Right kidney (tissue), 9 donors: ENCODE measurements around the gene CNDP1.
"Not testable (repeated sequence)": the region's sequence is repeated elsewhere in the genome, so short reads cannot be mapped to it uniquely, and the experiment has no call there.

Source experiments
- DNase-seq: peaks from one replicate; pipeline ENCODE4 v3.0.0-alpha.2; 2016
- long read RNA-seq, 8 donors: transcript quantifications; one replicate each; lab custom pipeline, GENCODE V29; 2026

CNDP1 gene
- long read RNA-seq, donor 1, partial matches to known transcripts, result 0 of 1 reads
- long read RNA-seq, donor 1, other reads (novel, unspliced or antisense), result 0 of 1 reads
- long read RNA-seq, donor 2, result 0 reads
- long read RNA-seq, donor 3, result 0 reads
- long read RNA-seq, donor 4, result 0 reads
- long read RNA-seq, donor 5, result 0 reads
- long read RNA-seq, donor 6, result 0 reads
- long read RNA-seq, donor 7, result 0 reads
- long read RNA-seq, donor 8, result 0 reads

DNA sequence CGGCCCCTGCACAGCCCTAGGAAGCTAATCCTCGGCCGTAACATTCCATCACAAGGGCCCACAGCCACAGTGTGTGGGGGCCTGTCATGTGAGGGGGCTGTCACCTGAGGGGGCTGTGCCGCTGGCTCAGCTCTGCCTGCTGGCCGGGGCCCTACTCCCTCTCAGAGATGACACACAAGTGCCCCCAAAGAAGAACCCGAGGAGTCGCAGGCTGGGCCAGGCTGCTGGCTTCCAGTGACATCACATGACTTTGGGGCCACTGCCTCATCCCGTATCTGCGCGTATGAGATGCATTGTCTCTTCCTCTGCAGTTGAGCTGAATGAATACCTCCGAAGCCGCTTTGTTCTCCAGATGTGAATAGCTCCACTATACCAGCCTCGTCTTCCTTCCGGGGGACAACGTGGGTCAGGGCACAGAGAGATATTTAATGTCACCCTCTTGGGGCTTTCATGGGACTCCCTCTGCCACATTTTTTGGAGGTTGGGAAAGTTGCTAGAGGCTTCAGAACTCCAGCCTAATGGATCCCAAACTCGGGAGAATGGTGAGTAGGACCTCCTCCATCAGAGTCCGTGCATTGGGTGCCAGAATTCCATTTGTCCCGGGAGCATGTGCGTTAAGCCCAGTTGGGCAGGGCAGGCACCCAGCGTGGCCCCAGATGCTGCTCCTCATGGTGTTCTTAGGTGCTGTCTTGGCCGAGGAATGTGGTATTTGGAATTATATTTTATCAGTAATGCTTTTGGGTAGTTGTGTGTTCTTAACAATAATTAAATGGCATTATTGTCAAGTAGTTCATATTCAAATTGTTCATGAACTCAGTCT is at the start of gene CNDP1:
TSS of gene CNDP1 (plus strand) at position 351 of the 820 bp plus-strand sequence. CDS start at position 519, 168 bp downstream.
- no peak for DNase-seq

DNA sequence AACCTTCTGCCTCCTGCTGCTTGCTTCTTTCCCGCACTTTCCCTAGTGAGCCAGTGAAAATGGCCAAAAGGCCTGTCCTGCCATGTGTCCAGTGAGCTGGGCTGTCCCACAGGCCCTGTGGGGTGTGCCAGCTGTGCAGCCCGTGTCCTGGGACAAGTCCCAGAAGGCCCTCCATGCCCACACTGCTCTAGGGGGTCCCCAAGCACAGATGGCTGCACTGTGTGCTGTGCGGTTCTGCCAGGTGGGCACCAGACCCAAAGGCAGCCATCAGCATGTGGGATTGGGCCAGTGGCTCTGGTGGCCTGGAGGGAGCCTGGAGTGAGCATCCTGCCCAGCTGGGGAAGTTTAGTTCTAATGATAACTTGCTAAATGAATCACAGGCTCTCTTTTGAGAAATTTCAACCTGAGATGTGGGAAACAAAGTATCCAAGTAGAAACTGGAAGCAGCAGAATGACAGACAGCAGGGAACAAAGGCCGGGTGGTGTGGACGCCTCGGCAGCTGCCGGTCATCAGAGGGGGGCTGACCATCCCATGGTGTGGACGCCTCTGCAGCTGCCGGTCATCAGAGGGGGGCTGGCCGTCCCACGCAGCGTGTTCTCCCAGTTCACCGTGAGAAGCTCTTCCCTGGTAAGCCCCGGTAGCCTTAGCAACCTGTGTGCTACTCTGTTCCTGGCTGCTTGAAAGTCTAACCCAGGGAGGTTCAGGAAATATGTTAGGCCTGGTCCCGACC is 48.0 kb upstream of the CNDP1 start:
- DNase-seq, result no peak

DNA sequence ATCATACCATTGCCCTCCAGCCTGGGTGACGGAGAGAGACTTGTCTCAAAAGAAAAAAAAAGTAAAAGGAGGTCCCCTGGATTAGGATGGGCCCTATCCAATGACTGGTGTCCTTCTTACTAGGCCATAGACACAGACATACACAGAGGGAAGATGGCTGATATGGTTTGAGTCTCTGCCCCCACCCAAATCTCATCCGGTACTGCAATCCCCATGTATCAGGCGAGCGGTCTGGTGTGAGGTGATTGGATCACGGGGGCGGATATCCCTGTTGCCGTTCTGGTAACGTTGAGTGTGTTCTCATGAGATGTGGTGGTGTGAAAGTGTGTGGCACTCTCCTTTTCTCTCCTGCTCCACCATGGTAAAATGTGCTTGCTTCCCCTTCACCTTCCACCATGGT is 45.9 kb upstream of the CNDP1 start:
- DNase-seq, result no peak

DNA sequence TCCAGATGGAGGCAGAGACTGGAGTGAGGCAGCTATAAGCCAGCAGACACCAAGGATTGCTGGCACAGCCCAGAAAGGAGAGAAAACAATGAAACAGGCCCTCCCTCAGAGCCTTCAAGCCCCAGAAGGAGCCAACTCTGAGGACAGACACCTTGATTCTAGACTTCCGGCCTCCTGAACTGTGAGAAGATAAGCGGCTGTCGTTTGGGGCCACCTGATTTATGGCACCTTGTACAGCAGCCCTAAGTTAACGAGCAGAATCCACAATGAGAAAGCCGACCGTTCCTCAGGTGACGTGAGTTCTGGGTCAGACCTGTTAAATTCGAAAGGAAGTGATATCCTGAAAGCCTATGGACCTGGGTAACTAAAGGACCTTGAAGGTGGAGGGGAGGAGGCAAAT is 45.4 kb upstream of the CNDP1 start:
- DNase-seq, result no peak

- no peak for DNase-seq
These were observed 44.6 kb upstream of the CNDP1 start for GRCh38 chr18:74489676-74490075.

DNA sequence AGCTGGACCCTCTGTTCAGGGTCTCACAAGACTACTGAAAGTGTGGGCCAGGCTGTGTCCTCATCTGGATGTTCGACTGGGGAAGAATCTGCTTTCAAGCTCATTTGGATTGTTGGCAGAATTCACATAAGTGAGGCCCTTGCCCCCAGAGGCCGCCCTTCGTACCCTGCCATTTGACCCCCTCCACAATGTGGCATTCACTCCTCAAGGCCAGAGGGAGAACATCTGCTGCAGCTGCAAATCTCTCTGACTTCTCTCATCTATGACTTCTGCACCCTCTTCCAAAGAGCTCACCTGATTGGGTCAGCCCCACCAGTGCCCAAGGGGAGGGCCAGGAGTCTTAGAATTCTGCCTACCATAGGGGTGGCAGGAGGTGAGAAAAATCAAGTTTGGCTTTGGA is 42.0 kb upstream of the CNDP1 start:
- DNase-seq, result no peak

- DNase-seq, result no peak
These were observed 40.6 kb upstream of the CNDP1 start for GRCh38 chr18:74493689-74494088.

DNA sequence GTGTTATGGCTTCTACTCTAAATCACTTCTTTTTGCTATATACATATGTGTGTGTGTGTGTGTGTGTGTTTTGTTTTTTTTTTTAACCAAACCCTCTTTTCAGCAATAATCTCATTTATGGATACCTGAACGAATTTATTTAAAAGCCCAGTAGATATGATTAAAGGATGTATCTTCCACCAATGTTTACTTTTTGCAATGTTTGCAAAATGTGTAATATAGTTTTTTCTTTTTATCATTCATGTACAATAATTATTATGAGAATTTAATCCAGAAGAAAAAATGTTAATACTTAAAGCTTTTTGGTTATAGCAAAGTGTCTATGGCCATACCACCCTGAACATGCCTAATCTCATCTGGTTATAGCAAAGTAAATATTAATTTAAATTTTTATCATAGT is 39.8 kb upstream of the CNDP1 start:
- no peak for DNase-seq

GRCh38 chr18:74495581-74496507 is 38.5 kb upstream of the CNDP1 start, which contains the start of gene CNDP2:
Gene CNDP2 (plus strand): TSS chr18:74496363. CDS start chr18:74499974, 3,611 bp downstream.
- DNase-seq, result peak; percentile 96

- DNase-seq, result no peak
These were observed 37.6 kb upstream of the CNDP1 start for GRCh38 chr18:74496508-74497323.

GRCh38 chr18:74497324-74497676 is 37.0 kb upstream of the CNDP1 start:
- DNase-seq, result no peak

- peak; percentile 11 for DNase-seq
These were observed 36.5 kb upstream of the CNDP1 start for GRCh38 chr18:74497778-74498177.

GRCh38 chr18:74498712-74499627 is 35.3 kb upstream of the CNDP1 start:
- no peak for DNase-seq

GRCh38 chr18:74499633-74500032 is 34.7 kb upstream of the CNDP1 start:
- no peak for DNase-seq

DNA sequence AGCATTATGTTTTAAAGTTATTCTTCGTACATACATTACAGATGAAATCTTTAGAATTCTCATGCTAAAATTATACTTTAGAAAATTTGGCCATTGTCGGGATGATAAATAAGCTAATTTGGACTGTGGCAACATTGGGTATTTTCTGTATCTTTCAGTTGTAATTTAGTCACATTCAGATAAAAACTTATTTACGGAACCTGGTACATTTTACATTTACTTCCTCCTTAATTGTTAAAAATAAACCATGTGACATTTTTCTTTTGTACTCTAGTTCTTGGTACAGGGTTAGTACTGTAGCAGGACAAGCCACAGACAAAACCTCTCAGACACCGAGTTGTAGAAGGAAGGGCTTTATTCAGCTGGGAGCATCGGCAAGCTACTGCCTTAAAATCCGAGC is 33.9 kb upstream of the CNDP1 start:
- no peak for DNase-seq

DNA sequence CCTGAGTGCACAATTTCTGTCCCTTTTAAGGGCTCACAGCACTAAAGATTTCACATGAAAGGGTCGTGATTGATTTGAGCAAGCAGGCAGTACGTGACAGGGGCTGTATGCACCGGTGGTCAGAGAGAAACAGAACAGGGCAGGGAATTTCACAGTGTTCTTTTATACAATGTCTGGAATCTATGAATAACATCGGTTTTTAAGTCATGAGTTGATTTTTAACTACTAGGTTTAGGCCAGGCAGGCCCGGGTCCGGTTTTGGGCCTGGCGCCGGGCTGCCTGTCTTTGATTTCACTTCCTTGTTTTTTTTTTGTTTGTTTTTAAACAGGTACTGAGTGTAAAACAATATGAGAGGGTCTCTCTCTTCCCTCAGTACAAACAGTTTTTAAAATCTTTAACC is 33.5 kb upstream of the CNDP1 start:
- DNase-seq, result not testable (repeated sequence)

GRCh38 chr18:74501386-74501785 is 32.9 kb upstream of the CNDP1 start:
- no peak for DNase-seq

- DNase-seq, result no peak
These were observed 31.2 kb upstream of the CNDP1 start for GRCh38 chr18:74503137-74503536.

GRCh38 chr18:74505776-74506175 is 28.5 kb upstream of the CNDP1 start:
- DNase-seq, result no peak

- DNase-seq, result no peak
These were observed 27.7 kb upstream of the CNDP1 start for GRCh38 chr18:74506448-74507084.
